HT1080 (cell line): ENCODE results near the gene GARIN5B. TPM values are rescaled to one million over a fixed set of nuclear protein-coding genes. Genes with fewer than 3 reads are reported as not detected.
A peak's percentile ranks its signal among the peaks of the same experiment; 100 is the strongest.

Experiments
- DNase-seq: peaks from one replicate; pipeline ENCODE4 v3.0.0-alpha.2; 2015; ENCODE audit warnings: low read depth
- total RNA-seq: library from RNA; depleted of rRNA; stranded (reverse); fragments of >200 nt; shearing (Covaris generic); gene quantifications from 2 replicates; pipeline ENCODE4 v1.2.3, GENCODE V29; 2014

GARIN5B gene
- total RNA-seq, 1 experiment from 2014 or later: not detected

DNA sequence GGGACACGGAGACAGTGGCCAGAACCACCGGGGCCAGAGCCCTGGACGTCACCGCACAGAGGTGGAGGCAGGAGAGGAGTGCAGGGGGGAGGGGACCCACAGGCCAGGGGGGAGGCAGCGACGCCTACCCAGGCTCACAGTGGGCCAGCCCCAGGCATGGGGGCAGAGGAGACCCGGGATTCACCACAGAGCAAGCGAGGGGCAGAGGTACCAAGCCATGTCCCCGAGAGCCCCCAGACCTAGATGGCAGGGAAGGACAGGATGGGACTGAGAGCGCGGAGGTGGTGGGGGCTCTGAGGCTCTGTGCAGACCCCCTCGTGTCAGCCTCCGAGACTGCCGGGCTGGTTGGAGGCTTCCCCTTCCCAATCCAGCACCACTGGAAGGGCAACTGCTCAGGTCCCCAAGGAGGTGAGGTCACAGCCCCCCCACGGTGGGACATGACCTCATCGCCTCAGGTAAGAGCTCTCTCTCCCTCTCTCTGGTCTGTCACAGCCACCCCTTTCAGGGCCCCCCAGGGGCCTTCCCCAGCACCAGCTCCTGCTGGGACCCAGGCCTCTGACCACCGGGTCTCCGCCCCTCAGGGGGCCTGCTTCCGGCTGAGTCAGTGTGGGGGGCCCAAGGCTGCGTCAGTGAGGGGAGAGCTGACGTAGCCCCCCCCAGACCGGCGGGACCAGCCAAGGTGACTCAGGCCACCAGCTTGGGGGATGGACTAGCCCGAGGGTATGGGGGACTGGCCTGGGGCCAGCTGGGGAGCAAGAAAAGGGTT is 9.4 kb upstream of the GARIN5B start:
- peak; percentile 76 for DNase-seq

DNA sequence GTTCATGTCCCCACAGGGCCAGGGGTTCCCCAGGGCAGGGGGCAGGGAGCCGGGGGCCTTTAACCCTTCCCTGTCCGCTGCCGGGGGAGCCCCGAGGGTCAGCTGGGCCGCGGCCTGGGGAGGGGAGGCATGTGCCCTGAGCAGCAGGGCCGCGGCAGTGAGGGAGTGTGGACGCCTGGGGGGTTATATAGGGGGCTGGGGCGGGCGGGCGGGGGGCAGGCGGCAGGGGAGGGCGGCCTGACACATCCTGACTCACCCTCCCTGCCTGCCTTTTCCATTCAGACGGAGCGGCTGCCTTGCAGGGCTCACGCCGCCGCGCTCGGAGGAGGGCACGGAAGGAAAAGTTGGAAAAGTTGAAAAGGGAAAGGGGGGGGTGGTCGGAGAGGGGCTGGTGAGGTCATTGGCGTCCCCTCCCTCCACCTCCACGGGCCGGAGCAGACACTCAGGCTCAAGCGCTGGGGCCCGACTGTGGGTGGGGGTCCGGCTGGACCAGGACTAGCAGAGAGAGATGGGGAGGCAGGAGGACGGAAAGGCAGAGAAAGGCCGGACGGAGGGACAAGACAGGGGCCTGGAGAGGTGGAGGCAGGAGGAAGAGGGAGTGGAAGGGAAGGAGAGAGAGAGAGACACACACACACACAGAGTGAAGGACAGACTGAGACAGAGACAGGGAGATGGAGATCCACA is 7.4 kb upstream of the GARIN5B start, which contains the start of gene IL11:
TSS of gene IL11 (minus strand) at position 159 of the 684 bp plus-strand sequence. CDS start at position 6, 153 bp downstream.
- DNase-seq: peak; percentile 74

DNA sequence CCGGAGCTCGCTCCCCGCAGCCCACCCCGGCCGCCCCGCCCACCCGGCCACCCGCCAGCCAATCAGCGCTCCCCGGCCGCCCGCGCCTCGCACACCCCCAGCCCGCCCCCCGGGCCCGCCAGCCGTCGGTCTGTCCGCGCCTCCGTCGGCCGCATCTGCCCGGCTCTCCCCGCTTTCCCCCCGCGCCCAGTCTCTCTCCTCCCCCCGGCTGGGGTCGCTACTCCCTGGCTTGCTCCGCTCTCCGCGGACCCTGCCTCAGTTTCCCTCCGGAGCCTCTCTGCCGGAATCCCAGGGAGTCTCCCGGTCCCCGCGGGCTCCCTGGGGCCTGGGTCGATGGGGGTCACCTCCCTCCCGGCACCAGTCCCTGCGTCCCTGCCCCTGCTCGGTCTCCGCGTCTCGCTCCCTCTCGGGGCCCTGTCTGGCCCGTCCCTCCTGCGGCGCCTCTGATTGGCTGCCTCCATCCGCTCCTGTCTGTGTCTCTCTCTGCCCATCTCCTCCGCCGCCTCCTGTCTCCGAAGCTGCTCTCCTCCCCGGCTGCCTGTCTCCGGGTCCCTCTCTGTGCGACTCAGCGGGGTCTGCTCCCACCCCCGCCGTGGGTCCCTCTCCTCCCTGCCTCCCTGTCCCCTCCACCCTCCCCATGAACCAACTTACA is 6.7 kb upstream of the GARIN5B start:
- peak; percentile 76 for DNase-seq

DNA sequence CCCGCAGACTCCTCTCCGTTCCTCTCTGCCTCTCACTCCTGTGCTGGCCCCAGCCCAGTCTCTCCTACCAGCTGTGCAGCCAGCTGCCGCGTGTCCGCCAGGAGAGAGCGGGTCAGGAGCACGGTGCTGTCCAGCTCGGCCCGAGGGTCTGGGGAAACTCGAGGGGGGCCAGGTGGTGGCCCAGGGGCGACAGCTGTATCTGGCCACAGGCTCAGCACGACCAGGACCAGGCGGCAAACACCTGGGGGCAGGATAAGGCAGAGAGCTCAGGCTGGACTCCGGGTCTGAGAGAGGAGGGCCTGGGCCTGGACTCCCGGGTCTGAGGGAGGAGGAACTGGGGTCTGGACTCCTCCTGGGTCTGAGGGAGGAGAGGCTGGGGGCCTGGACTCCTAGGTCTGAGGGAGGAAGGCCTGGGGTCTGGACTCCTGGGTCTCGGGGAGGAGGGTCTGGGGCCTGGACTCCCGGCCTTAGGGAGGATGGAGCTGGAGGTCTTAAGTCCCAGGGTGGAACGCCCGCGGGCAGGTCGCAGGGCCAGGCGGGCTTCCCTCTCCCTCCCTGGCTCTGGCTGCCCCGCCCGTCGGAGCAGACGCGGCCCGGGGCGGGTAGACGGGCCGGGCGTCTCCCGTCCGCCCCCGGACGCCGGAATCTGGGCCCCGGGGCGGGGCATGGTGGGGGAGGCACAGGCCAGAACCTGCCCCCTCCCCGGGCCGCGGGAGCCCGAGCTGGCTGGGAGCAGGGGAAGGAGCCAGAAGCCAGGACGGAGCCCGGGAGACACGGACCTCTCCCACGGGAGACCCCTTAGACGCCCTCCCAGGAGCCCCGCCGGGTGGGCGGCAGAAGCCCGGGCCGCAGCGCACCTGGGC is 5.9 kb upstream of the GARIN5B start:
- DNase-seq: peak; percentile 46

DNA sequence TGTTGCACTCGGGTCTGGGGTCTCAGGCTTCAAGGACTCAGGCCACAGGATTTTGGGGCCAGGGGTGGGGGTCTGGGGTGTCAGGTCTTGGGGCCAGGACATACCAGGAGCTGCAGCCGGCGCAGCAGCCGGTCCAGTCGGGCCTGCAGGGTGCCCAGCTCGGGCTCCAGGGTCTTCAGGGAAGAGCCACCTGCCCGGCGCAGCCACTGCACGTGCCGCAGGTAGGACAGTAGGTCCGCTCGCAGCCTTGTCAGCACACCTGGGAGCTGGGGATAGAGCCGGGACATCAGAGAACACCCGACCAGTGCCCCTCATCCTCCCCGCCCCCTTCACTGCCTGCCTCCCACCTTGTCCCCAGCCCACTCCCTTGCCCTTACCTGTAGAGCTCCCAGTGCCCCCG is 5.0 kb upstream of the GARIN5B start:
- DNase-seq: no peak

DNA sequence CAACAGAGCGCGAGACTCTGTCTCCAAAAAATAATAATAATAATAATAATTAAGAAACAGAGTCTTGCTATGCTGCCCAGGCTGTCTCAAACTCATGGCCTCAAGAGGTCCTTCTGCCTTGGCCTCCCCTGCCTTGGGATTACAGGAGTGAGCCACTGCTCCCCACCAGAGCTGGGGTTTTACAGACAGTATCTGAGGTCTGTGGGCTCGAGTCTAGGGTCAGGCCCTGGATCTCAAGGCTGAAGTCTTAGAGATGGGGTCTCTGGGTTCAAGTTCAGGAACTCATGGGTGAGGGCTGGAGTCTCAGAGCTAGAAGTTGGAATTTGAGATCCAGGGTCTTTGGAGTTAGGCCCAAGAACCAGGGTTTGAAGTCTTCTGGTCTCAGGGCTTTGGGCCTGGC is 3.7 kb upstream of the GARIN5B start:
- DNase-seq: no peak

DNA sequence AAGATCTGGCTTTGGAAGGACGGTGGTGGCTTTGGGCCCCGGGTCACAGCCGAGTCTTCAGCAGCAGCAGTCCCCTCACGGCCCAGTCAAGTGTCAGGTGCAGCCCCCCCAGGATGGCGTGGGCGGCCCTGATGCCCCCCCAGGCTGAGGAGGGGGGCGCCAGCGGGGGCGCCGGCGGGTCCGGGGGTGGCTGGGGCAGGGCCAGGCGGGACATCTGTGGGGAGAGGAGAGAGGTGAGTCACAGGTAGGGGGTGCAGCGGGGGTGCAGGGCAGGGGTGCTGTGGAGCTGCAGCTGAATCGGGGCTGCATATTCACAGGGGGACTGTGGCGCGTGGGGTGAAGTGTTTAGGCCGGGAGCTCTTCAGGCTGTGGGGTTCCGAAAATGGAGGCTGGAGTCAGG is 2.9 kb upstream of the GARIN5B start:
- no peak for DNase-seq

DNA sequence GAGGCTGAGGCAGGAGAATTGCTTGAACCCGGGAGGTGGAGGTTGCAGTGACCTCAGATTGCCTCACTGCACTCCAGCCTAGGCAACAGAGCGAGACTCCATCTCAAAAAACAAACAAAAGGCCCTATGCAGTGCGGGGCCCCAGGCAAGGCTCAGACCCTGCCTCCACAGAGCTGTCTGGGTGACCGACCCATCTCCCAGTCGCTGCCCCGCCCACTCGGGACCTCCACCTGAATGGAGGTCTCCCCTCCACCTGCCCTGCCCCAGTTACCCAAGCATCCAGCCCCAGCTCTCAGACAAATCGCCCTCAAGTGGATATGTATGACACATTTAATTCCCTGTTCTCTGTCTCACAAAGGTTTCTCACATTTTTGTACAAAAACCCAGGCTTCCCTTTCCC is 2.2 kb upstream of the GARIN5B start:
- DNase-seq: no peak

DNA sequence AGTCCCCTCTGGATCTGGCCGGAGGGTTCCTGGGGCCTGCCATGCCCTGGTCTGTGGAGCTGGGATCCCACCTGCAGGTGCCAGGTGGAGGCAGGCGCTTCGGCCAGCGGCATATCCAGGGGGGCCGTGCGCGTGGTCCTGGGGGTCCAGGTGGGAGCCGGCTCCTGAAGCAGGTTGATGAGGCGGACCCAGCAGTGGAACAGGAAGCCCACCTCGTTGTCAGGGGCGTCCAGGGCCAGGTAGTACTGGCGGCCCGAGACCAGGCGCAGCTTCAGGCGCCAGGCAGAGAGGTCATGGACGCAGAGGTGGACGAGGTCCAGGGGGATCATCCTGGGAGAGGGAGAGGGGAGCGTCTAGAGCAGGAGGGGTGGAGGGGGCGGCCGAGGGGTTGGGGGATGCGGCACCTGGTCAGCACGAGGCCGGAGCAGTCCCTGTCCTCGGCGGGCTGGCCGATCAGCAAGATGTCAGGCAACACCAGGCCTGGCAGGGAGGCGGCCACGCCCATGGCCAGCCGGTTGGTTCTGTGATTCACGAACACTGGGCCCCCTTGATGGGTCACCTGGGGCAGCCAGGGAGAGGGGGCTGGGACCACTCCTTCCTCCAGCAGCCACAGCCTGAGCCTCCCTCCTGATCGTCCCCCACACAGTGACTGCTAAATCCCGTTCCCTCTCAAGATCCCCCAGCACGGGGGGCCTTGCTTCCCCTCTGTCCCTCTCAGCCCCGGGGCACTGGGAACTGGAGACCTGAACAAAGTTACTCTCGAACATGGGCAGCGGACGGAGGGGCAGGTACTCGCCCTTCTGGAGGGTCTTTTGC is 678 bp downstream of the GARIN5B start:
- no peak for DNase-seq

DNA sequence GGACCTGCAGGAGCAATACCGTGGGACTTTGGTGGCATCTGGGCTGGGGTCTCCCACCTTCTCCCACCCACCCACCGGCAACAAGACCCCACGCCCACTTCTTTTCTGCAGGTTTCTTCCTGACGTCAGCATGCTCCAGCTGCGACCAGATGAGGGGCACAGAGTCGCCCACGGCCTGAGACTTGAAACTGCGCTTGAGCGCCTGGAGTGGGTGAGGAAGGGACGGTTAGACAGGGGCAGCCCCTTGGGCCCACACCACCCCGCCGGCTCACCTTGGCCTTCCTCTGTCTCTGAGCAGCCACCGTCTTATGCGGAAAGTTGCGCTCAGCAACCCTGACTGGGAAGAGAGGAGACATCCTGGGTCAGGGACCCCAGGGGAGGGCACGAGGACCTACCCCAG is 2.2 kb downstream of the GARIN5B start:
- no peak for DNase-seq

DNA sequence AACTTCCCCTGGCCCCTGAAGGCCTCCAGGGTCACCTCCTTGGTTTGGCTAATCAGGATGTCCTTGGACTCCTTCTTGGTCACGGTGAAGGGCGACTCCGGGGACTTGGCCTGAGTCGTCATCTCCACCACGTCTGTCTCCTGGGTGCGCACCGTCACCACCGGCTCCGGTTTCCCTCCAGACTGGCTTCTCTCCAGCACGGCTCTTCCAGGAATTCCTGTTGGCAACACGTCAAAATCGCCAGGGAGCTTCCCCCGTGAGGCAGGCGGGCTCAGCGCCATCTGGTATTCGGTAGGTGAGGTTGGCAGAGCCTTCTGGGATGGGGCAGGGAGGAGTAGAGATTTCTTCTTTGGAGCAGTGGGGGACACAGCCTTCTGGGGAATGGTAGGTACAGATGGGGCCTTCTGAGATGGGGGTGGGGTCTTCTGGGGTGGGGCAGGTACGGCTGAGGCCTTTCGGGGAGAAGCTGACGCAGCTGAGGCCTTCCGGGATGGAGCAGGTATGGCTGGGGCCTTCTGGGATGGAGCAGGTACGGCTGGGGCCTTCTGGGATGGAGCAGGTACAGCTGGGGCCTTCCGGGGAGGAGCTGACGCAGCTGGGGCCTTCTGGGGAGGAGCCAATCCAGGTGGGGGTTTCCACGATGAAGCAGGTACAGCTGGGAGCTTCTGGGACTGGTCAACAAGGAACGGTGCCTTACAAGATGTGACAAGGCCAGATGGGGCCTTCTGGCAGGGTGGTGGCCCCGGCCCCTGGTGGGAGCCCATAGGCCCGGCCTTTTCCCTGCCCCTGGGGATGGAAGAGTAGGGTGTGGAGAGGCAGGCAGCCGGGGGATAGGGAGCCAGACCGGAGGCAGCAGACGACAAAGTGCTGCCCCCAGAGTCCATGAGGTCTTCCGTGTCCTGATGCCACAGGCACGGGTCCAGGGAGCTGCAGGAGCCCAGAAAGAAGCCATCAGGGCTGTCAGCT is 3.8 kb downstream of the GARIN5B start:
- DNase-seq: no peak

DNA sequence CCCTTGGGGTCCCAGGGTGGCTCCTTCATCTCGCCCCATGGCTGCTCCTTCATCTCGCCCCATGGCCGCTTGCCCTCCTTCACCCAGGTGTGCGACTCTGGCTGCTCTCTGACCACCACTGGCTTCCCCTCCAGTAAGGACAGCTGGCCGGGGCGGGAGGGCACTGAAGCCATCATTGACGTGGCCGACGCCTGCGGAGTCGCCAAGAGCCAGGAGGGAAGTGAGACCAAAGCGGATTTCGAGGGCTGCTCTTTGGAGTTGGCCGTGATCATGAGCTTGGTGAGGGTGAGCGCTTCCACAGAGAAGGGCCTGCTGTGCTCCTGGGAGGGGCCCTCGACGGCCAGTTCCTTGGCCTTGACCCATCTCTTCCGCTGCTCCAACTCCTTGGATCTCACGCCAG is 4.6 kb downstream of the GARIN5B start:
- no peak for DNase-seq

DNA sequence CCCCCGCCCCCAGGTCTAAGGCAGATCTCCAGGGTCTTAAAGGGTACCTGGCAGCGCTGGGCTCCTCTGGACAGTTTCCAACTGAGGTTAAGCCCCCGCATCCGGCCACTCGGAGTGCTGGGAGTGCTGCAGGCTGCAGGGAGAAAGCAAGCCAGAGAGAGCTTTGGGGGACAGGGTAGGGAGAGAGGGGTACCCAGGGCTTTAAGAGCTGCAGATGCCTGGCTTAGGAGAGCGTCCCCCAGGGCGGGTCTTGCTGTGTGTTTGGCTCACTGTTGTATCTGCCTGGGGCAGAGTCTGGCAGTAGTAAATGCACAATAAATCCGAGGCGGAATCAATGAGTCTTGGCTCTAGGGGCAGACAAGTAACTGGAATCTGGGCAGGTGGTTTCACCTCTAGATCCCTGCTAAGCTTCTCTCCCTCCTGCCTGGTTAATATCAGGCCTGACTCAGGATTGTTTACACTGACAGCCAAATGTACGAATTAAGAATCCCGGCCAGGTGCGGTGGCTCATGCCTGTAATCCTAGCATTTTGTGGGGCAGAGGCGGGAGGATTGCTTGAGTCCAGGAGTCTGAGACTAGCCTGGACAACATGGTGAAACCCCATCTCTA is 7.7 kb downstream of the GARIN5B start:
- DNase-seq: no peak

DNA sequence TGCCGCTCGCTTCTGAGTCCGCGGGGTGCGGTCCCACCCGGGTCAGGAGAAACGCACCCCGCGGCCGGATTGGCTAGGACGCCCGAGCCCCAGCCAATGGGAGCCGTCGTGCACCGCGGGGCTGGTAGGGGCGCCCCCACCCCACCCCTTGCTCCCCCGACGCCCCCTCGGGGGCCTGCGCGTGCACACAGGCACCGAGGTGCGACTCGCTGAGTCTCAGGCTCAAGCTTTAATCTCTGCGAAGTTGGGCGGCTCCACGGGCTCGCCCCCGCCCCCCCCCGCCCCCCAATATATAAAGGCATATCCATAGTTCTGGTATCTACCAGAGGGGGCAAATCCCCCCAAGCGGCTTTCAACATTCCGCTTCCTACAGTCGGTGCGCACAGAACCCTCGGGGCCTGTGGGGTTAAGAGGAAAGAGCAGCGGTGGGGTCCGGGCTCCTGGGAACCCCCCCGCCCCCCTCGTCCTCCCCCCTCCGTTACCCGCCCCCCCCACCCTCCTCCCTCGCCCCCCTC is 8.3 kb downstream of the GARIN5B start, which contains the start of gene COX6B2:
TSS of gene COX6B2 (minus strand) at position 22 of the 515 bp plus-strand sequence. CDS start 198 bp downstream, outside the sequence.
- no peak for DNase-seq

DNA sequence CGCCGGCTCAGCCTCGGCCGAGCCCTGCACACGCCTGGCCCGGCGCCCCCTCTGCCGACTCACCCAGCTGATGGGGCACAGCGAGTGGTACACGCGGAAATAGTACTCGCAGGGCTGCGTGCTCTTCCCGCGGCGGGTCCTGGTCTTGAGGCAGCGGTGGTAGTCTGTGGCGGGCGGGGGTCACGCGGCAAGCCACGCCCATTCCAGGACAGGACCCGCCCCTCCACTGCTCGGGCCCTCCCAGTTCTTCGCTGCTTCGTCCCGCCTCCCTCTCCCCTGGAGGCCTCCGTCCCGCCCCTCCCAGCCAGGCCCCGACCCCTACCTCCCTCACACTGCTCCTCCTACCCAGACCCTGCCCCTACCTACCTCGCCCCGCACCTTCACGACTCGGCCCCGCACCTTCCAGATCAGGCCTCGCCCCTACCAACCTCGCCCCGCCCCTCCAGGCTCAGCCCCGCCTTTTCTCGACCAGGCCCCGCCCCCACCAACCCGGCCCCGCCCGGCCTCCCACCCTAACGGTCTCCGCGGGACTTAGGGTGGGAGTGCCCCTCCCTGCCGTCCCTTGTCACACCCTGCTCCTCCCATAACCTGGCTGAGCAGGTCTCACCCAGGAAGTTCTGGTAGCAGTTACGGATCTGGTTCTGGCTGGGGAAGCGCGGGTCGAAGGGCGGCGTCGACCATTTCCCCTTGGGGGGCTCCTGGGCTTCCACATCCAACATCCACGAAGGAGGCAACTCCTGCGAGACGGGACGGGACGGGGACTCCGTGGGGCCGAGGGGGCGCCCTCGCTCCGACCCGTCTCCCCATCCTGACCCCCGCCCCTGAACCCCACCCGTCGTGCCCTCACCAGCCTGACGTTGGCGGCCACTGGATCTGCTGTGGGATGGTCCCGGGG is 9.0 kb downstream of the GARIN5B start:
- peak; percentile 33 for DNase-seq

DNA sequence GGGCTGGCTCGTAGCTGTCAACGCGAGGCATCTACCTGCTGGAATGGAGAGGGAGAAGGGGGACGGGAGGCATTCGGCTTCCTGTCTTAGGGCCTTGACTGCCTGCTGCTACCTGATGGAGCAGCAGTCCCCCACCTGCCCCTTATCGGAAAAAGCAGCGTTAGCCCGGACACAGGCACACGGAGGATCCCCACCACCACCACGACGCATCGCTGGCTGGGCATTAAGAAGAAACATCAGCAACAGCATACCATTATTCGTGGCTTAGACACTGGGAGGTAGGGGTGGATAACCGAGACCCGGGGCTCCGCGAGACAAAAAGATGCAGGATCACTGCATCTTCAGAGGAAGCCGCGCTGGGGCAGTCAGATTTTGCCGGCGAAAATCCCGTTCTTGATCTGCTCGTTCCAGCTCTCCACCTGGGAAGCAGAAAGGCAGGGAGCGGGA is 9.7 kb downstream of the GARIN5B start:
- no peak for DNase-seq

DNA sequence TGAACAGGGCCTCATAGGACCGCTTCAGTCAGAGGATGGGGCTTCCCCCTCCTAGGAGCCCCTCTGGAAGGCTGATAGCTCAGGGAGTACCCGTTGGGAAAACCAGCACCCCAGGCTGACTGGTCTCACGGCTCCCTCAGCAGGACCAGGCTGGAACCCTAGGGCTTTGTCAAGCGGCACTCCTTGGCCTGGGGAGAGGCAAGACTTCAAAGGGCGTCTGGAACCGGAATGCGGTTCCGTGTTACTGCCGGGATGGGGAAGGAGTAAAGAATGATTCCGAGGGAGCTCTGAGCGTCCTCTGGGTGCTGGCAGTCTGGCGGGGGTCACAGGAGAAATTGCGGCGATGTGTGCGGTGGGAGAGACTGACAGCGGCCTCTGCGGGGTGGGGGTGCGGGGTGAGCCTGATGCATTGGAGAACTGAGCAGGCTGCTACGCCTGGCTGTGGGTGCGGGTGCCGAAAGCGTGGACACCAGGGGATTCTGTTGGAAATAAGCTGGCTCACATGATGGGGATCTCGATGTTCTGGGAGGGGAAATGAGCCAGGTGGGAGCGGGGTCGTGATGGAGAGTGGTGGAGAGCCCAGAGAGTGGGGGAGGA is 10.4 kb downstream of the GARIN5B start:
- DNase-seq: no peak
